IPS-11a (cell line): Measurements from ENCODE around the gene HSPBAP1.

ENCODE experiments used
- H3K4me3 ChIP-seq: one replicate; pipeline ENCODE4 v1.5.1; 2013; ENCODE audit warnings: low read depth, low read length, control low read depth

Gene HSPBAP1

GRCh38 chr3:122793568-122794416 lies at the start of gene HSPBAP1:
TSS of gene HSPBAP1 (minus strand) at chr3:122793831. CDS start at chr3:122793680, 151 bp downstream.
- peak within 1 kb of the TSS; percentile 75 for H3K4me3 ChIP-seq

- no peak overlapping the region for H3K4me3 ChIP-seq
Observed at GRCh38 chr3:122835590-122835989, 42.0 kb upstream of the HSPBAP1 start.

- H3K4me3 ChIP-seq: no peak overlapping the region
Observed at GRCh38 chr3:122828281-122828680, 34.6 kb upstream of the HSPBAP1 start.

GRCh38 chr3:122826278-122826677 lies 32.6 kb upstream of the HSPBAP1 start:
- H3K4me3 ChIP-seq: no peak overlapping the region

GRCh38 chr3:122825460-122825859 lies 31.8 kb upstream of the HSPBAP1 start:
- H3K4me3 ChIP-seq: no peak overlapping the region

- H3K4me3 ChIP-seq: no peak overlapping the region
Observed at GRCh38 chr3:122824465-122825381, 31.1 kb upstream of the HSPBAP1 start.

GRCh38 chr3:122816587-122816986 lies 23.0 kb upstream of the HSPBAP1 start:
- no peak overlapping the region for H3K4me3 ChIP-seq

GRCh38 chr3:122810734-122811133 lies 17.1 kb upstream of the HSPBAP1 start:
- H3K4me3 ChIP-seq: no peak overlapping the region

GRCh38 chr3:122803977-122804376 lies 10.3 kb upstream of the HSPBAP1 start:
- H3K4me3 ChIP-seq: no peak overlapping the region

- H3K4me3 ChIP-seq: no peak overlapping the region
Observed at GRCh38 chr3:122802323-122802722, 8.7 kb upstream of the HSPBAP1 start.

GRCh38 chr3:122800706-122801237 lies 7.1 kb upstream of the HSPBAP1 start:
- H3K4me3 ChIP-seq: no peak overlapping the region

GRCh38 chr3:122800031-122800430 lies 6.4 kb upstream of the HSPBAP1 start:
- no peak overlapping the region for H3K4me3 ChIP-seq

GRCh38 chr3:122799322-122799721 lies 5.7 kb upstream of the HSPBAP1 start:
- H3K4me3 ChIP-seq: no peak overlapping the region

GRCh38 chr3:122797291-122797690 lies 3.7 kb upstream of the HSPBAP1 start:
- no peak overlapping the region for H3K4me3 ChIP-seq

- peak overlapping the region; percentile 75 for H3K4me3 ChIP-seq
Observed at GRCh38 chr3:122795674-122796195, 2.1 kb upstream of the HSPBAP1 start.

GRCh38 chr3:122794779-122795673 lies 1.4 kb upstream of the HSPBAP1 start, which contains the start of gene SLC49A4:
TSS of gene SLC49A4 (plus strand) at chr3:122795069. CDS start at chr3:122795193, 124 bp downstream.
- H3K4me3 ChIP-seq: peak within 1 kb of the TSS; percentile 75

- peak overlapping the region; percentile 75 for H3K4me3 ChIP-seq
Observed at GRCh38 chr3:122794483-122794778, 800 bp upstream of the HSPBAP1 start.

GRCh38 chr3:122789585-122790273 lies 3.9 kb downstream of the HSPBAP1 start:
- no peak overlapping the region for H3K4me3 ChIP-seq

- no peak overlapping the region for H3K4me3 ChIP-seq
Observed at GRCh38 chr3:122787872-122788271, 5.8 kb downstream of the HSPBAP1 start.

- H3K4me3 ChIP-seq: no peak overlapping the region
Observed at GRCh38 chr3:122786066-122786465, 7.6 kb downstream of the HSPBAP1 start.
